Superior temporal gyrus (tissue), 1 donor: ENCODE data around the gene THOC2.
"Not testable (repeated sequence)": the region's sequence is repeated elsewhere in the genome, so short reads cannot be mapped to it uniquely, and the experiment has no call there.

Experiments used
- DNase-seq: peaks from one replicate; pipeline ENCODE4 v3.0.0-alpha.2; 2016; ENCODE audit errors: extremely low spot score

THOC2 gene

GRCh38 chrX:123735137-123735536 lies 2.3 kb upstream of the THOC2 start:
- DNase-seq = not testable (repeated sequence)

- not testable (repeated sequence) for DNase-seq
Observed at GRCh38 chrX:123734079-123734478, 1.2 kb upstream of the THOC2 start.

- DNase-seq = no peak
Observed at GRCh38 chrX:123731987-123732669, 724 bp downstream of the THOC2 start.

- no peak for DNase-seq
Observed at GRCh38 chrX:123731258-123731986, 1.4 kb downstream of the THOC2 start.

GRCh38 chrX:123728554-123728953 lies 4.3 kb downstream of the THOC2 start:
- DNase-seq = no peak

- no peak for DNase-seq
Observed at GRCh38 chrX:123728016-123728415, 4.8 kb downstream of the THOC2 start.

GRCh38 chrX:123722193-123722592 lies 10.7 kb downstream of the THOC2 start:
- DNase-seq = not testable (repeated sequence)

GRCh38 chrX:123720486-123720885 lies 12.4 kb downstream of the THOC2 start:
- no peak for DNase-seq

- DNase-seq = no peak
Observed at GRCh38 chrX:123713841-123714240, 19.0 kb downstream of the THOC2 start.

- no peak for DNase-seq
Observed at GRCh38 chrX:123713434-123713833, 19.4 kb downstream of the THOC2 start.

GRCh38 chrX:123711201-123711600 lies 21.7 kb downstream of the THOC2 start:
- DNase-seq = not testable (repeated sequence)

- DNase-seq = no peak
Observed at GRCh38 chrX:123704781-123705180, 28.1 kb downstream of the THOC2 start.

- DNase-seq = no peak
Observed at GRCh38 chrX:123698979-123699520, 33.8 kb downstream of the THOC2 start.

GRCh38 chrX:123696334-123696733 lies 36.5 kb downstream of the THOC2 start:
- DNase-seq = no peak

GRCh38 chrX:123695242-123695641 lies 37.6 kb downstream of the THOC2 start:
- DNase-seq = no peak

- DNase-seq = no peak
Observed at GRCh38 chrX:123691776-123692175, 41.1 kb downstream of the THOC2 start.

- no peak for DNase-seq
Observed at GRCh38 chrX:123688524-123688923, 44.3 kb downstream of the THOC2 start.

GRCh38 chrX:123685232-123685631 lies 47.6 kb downstream of the THOC2 start:
- DNase-seq = no peak

- no peak for DNase-seq
Observed at GRCh38 chrX:123682186-123682585, 50.7 kb downstream of the THOC2 start.

- not testable (repeated sequence) for DNase-seq
Observed at GRCh38 chrX:123679733-123680460, 53.0 kb downstream of the THOC2 start.

- no peak for DNase-seq
Observed at GRCh38 chrX:123675154-123675553, 57.7 kb downstream of the THOC2 start.

GRCh38 chrX:123673813-123674212 lies 59.0 kb downstream of the THOC2 start:
- DNase-seq = no peak
